HL-60 (cell line): ENCODE data around the gene SV2C.

ENCODE experiments used
- DNase-seq, 2 experiments: peaks; one replicate each; pipeline ENCODE4 v3.0.0-alpha.2; 2010 to 2020; ENCODE audit warnings: low read depth in 1 of 2, low spot score in 1 of 2
- H3K27ac ChIP-seq: fragments of 250-450 bp; sonication (Bioruptor Pico); replicated peaks from 2 replicates; pipeline ENCODE4 v1.5.1; 2020; ENCODE audit warnings: mild to moderate bottlenecking, moderate library complexity
- H3K27me3 ChIP-seq: fragments of 250-450 bp; sonication (Bioruptor Pico); 2 replicates; pipeline ENCODE4 v1.5.1; 2021; ENCODE audit warnings: mild to moderate bottlenecking, moderate library complexity; ENCODE audit not compliant: insufficient read depth, poor library complexity, severe bottlenecking
- H3K4me3 ChIP-seq: replicated peaks from 2 replicates; pipeline ENCODE4 v1.5.1; 2011; ENCODE audit warnings: mild to moderate bottlenecking, control low read depth, low read length; ENCODE audit not compliant: insufficient read depth
- GABPA ChIP-seq: IDR thresholded peaks from 2 replicates; pipeline ENCODE4 v1.6.1; 2012; ENCODE audit warnings: low read depth
- POLR2AphosphoS5 ChIP-seq: IDR thresholded peaks from 2 replicates; pipeline ENCODE4 v1.6.1; 2012; ENCODE audit warnings: low read depth
- SPI1 ChIP-seq: IDR thresholded peaks from 2 replicates; pipeline ENCODE4 v1.6.1; 2012; ENCODE audit warnings: low read depth, mild to moderate bottlenecking, borderline replicate concordance
- TF ChIP-seq, protein P1 (sequence below): IDR thresholded peaks from one replicate; pipeline ENCODE4 v1.5.1; 2011; ENCODE audit warnings: low read length, control low read depth, inconsistent platforms; ENCODE audit not compliant: insufficient read depth
- TF ChIP-seq, protein P2 (sequence below): IDR thresholded peaks from 2 replicates; pipeline ENCODE4 v1.6.1; 2012; ENCODE audit warnings: low read depth; ENCODE audit not compliant: insufficient replicate concordance

Gene SV2C

DNA sequence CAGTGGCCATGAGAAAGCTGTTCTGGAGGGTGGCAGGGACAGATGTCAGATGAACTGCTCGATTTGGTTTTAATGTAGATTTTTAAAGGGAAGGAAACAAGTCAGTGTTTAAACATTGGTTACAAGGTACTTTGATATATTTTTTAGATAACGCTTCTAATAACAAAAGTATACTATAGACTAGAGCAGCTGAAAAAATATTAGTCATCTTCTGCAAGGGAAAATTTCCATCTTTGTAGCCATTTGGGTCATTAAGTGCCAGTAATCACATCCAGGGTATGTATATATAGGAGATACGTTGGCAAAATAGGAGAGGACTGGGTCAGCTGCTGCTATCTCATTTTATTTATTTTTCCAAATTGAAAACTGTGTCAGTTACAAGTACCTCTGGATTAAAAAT lies 69.0 kb downstream of the SV2C start:
- Histone ChIP-seq H3K27me3 (no peaks in the 10 kb centered on the region), H3K4me3 (no peak overlapping the region), H3K27ac (no peak overlapping the region)
- TF ChIP-seq, protein P1, sequence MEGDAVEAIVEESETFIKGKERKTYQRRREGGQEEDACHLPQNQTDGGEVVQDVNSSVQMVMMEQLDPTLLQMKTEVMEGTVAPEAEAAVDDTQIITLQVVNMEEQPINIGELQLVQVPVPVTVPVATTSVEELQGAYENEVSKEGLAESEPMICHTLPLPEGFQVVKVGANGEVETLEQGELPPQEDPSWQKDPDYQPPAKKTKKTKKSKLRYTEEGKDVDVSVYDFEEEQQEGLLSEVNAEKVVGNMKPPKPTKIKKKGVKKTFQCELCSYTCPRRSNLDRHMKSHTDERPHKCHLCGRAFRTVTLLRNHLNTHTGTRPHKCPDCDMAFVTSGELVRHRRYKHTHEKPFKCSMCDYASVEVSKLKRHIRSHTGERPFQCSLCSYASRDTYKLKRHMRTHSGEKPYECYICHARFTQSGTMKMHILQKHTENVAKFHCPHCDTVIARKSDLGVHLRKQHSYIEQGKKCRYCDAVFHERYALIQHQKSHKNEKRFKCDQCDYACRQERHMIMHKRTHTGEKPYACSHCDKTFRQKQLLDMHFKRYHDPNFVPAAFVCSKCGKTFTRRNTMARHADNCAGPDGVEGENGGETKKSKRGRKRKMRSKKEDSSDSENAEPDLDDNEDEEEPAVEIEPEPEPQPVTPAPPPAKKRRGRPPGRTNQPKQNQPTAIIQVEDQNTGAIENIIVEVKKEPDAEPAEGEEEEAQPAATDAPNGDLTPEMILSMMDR, result no peak
- TF ChIP-seq, protein P2, sequence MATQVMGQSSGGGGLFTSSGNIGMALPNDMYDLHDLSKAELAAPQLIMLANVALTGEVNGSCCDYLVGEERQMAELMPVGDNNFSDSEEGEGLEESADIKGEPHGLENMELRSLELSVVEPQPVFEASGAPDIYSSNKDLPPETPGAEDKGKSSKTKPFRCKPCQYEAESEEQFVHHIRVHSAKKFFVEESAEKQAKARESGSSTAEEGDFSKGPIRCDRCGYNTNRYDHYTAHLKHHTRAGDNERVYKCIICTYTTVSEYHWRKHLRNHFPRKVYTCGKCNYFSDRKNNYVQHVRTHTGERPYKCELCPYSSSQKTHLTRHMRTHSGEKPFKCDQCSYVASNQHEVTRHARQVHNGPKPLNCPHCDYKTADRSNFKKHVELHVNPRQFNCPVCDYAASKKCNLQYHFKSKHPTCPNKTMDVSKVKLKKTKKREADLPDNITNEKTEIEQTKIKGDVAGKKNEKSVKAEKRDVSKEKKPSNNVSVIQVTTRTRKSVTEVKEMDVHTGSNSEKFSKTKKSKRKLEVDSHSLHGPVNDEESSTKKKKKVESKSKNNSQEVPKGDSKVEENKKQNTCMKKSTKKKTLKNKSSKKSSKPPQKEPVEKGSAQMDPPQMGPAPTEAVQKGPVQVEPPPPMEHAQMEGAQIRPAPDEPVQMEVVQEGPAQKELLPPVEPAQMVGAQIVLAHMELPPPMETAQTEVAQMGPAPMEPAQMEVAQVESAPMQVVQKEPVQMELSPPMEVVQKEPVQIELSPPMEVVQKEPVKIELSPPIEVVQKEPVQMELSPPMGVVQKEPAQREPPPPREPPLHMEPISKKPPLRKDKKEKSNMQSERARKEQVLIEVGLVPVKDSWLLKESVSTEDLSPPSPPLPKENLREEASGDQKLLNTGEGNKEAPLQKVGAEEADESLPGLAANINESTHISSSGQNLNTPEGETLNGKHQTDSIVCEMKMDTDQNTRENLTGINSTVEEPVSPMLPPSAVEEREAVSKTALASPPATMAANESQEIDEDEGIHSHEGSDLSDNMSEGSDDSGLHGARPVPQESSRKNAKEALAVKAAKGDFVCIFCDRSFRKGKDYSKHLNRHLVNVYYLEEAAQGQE, result no peak
- TF ChIP-seq GABPA, result no peak
- no peak for TF ChIP-seq POLR2AphosphoS5
- no peak for TF ChIP-seq SPI1
- no peak for DNase-seq

DNA sequence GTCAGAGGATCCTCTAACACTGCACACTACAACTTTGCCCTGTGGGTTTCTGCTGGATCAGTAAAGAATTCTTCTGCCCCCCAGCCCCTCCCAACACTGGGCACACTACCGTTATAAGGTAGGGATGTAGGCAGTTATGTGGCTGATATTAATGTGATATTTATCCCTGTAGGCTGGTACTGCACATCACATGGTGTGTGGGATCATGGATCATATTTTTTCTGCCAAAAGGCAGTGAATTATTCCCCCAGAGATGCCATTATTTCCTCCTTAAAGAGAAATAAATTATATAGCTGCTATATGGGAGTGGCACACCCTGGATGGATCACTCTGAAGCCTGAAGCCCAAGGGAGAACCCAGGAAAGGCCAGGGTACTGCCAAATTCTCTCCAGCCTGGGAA lies 69.5 kb downstream of the SV2C start:
- no peak overlapping the region for H3K27ac ChIP-seq
- TF ChIP-seq SPI1 (no peak), GABPA (no peak), POLR2AphosphoS5 (no peak)
- TF ChIP-seq, protein P2, result no peak
- TF ChIP-seq, protein P1, result no peak
- no peak overlapping the region for H3K4me3 ChIP-seq
- no peaks in the 10 kb centered on the region for H3K27me3 ChIP-seq
- DNase-seq, result no peak

DNA sequence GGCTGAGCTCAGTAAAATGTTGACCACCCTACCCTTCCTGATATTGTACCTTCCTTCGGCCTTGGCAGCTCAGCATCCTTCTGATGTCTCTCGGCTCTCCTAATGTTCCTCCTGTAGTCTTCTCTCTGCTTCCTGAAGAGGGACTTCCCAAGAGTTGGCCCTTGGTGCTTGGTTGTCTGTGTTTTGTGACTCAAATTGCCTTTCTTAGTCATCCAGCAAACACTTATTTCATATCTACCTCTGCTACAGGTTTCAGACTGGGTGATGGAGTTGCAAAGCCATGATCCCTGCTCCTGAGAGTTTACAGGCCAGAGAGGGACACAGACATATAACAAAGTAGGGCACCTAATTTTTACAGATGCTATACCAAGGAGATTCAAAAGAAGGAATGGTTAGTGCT lies 70.1 kb downstream of the SV2C start:
- Histone ChIP-seq H3K27me3 (no peaks in the 10 kb centered on the region), H3K27ac (no peak overlapping the region), H3K4me3 (no peak overlapping the region)
- TF ChIP-seq SPI1, result no peak
- TF ChIP-seq, protein P1, result no peak
- no peak for TF ChIP-seq GABPA
- TF ChIP-seq POLR2AphosphoS5, result no peak
- TF ChIP-seq, protein P2, result no peak
- DNase-seq, result no peak
